Pancreas (tissue), 10 donors: ENCODE data around the gene RASL10A. TPM values are rescaled to one million over a fixed set of nuclear protein-coding genes. Genes with fewer than 3 reads are reported as not detected.

ENCODE experiments used
- ATAC-seq, 4 donors: fragments of 200-7000 bp; cut with Tn5 transposase; one replicate each; pipeline versions ENCODE4 v1.8.0 to v1.9.1; 2020; ENCODE audit warnings: mild to moderate bottlenecking in 4 of 4, moderate library complexity in 4 of 4
- DNase-seq, 6 donors: peaks; one replicate each; pipeline ENCODE4 v3.0.0-alpha.2; 2020
- FAIRE-seq: peaks from 2 replicates; lab custom pipeline; 2012; peaks lifted over from hg19 to GRCh38; lab: Jason Lieb, UNC
- H3K27ac ChIP-seq, 4 donors: fragments of 200-600 bp; sonication (generic); 1 replicate in 3 of 4; 2 replicates in 1 of 4; pipeline versions ENCODE4 v1.5.0 to v1.8.0; 2020
- H3K27me3 ChIP-seq, 4 donors: fragments of 200-600 bp; one replicate each; pipeline ENCODE4 v1.8.0; 2021
- H3K36me3 ChIP-seq, 3 donors: fragments of 200-600 bp; sonication (generic) in 1 of 3; one replicate each; pipeline versions ENCODE4 v1.5.0 to v1.8.0; 2020 to 2021
- H3K4me1 ChIP-seq, 3 donors: fragments of 200-600 bp; one replicate each; pipeline ENCODE4 v1.8.0; 2021
- H3K4me3 ChIP-seq, 4 donors: fragments of 200-600 bp; sonication (generic) in 2 of 4; one replicate each; pipeline versions ENCODE4 v1.5.0 to v1.8.0; 2020 to 2021
- H3K9me3 ChIP-seq, 4 donors: fragments of 200-600 bp; one replicate each; pipeline ENCODE4 v1.8.0; 2021
- CTCF ChIP-seq, 4 donors: fragments of 200-600 bp; sonication (generic) in 3 of 4; IDR thresholded peaks; one replicate each; pipeline versions ENCODE4 v1.5.0 to v1.8.0; 2021; ENCODE audit warnings: antibody characterized with exemption in 4 of 4
- WGBS, 2 donors: extraction: QIAGEN DNeasy Blood & Tissue Kit; methylation state at CpG; one replicate each; pipeline ENCODE4 v1.1.7; 2013; 5-methylcytosine and 5-hydroxymethylcytosine counted together
- intact Hi-C, 3 donors: fragments of 100-400 bp; cut with DNase I; formaldehyde crosslinking; loops; one replicate each; pipeline versions ENCODE4 v1.11.1 to v1.14.2; 2022
- microRNA-seq, 2 donors: library from miRNA; unstranded; fragments of <30 nt; microRNA quantifications; one replicate each; pipeline versions ENCODE4 to v1.1.0, GENCODE V29; 2019 to 2020
- polyA plus RNA-seq, 2 donors: library from polyadenylated mRNA; stranded (reverse); fragments of 200-250 nt; gene quantifications; one replicate each; pipeline ENCODE4 v1.2.3, GENCODE V29; 2013
- total RNA-seq, 6 donors: library from RNA; stranded (reverse); fragmentation: NEBNext Ultra II Directional in 4 of 6; extraction: Animal tissue kit (Norgen Biotek cat#: 25700) in 4 of 6; gene quantifications; one replicate each; pipeline versions ENCODE4 v1.2.1 to v1.2.4, GENCODE V29; 2021 to 2023
- donor health status: healthy with polysubstance abuse.
- donor health status: DM: no; HTN: no; CAD: no; lungs with moderate emphysema.
- donor health status: DM: no; HTN: no; CAD: no.
- donor health status: control.
- donor health status: control.
- donor health status: Bipolar disorder and iron deficiency.
- donor health status: DM: yes; HTN: yes; CAD: no.
- donor health status: DM: no; HTN: no; CAD: no.
- donor health status: DM: no; HTN: no; CAD: no.
- donor health status: DM: yes; HTN: yes; CAD: no.

RASL10A gene
- total and polyA plus RNA-seq, 8 donors: 0.24 to 4.4 (median 0.57) TPM

GRCh38 chr22:29265305-29265704 is 50.2 kb downstream of the RASL10A start:
- Histone ChIP-seq H3K4me1 (peaks cover 4 to 14% (median 5%) of the 10 kb centered on the region in 3 donors), H3K36me3 (no peaks in the 10 kb centered on the region), H3K27ac (no peak overlapping the region), H3K4me3 (no peak overlapping the region), H3K27me3 (no peaks in the 10 kb centered on the region), H3K9me3 (no peaks in the 10 kb centered on the region)
- intact Hi-C loops: no loop called here
- ATAC-seq (no peak), DNase-seq (peak in 1 of 6 donors; percentile 82), FAIRE-seq (no peak)
- 91 to 93% methylated on average over 7 of the region's 7 CpGs for WGBS, 2 donors
- no peak for TF ChIP-seq CTCF (IDR thresholded peaks at IDR 0.05)

- no peak for TF ChIP-seq CTCF (IDR thresholded peaks at IDR 0.05)
- H3K36me3 ChIP-seq: no peaks in the 10 kb centered on the region
- intact Hi-C loops: no loop called here
- no peaks in the 10 kb centered on the region for H3K27me3 ChIP-seq
- peaks cover 4 to 10% (median 5%) of the 10 kb centered on the region in 3 donors for H3K4me1 ChIP-seq
- no peak for FAIRE-seq
- ATAC-seq: peak in 3 of 4 donors; percentile 8 to 47 (median 39)
- peak in 5 of 6 donors; percentile 53 to 89 (median 78) for DNase-seq
- peak overlapping the region; percentile 16 to 58 (median 43) for H3K27ac ChIP-seq
- no peaks in the 10 kb centered on the region for H3K9me3 ChIP-seq
- H3K4me3 ChIP-seq: no peak overlapping the region
- WGBS, 2 donors: 41 to 49% methylated on average over 14 of the region's 14 CpGs
Observed at GRCh38 chr22:29263791-29264276, 51.7 kb downstream of the RASL10A start.

Small RNAs within 50 kb of the gene (microRNA-seq; reads per million reads assigned to microRNA genes)
- gene MIR3653: 54.5 to 87.3 reads per million in 2 donors

Other genes starting within 250 kb of the RASL10A start
- 1 to 10 TPM; 3.3 to 8.7 (median 4.6) TPM for gene KREMEN1, start 242.7 kb downstream of the RASL10A start, total RNA-seq
- 1 to 10 TPM; 3.6 to 4.0 TPM for gene KREMEN1, start 242.7 kb downstream of the RASL10A start, polyA plus RNA-seq
- gene EMID1, start 109.8 kb downstream of the RASL10A start, total RNA-seq: 10 to 100 TPM in 2 of 6 donors, 1 to 10 TPM in 4; 6.2 to 10.6 (median 8.3) TPM
- 10 to 100 TPM; 11.7 to 16.8 TPM for gene EMID1, start 109.8 kb downstream of the RASL10A start, polyA plus RNA-seq
- 10 to 100 TPM in 2 of 6 donors, 1 to 10 TPM in 4; 5.4 to 13.2 (median 9.0) TPM for gene RHBDD3, start 47.7 kb downstream of the RASL10A start, total RNA-seq
- 10 to 100 TPM; 36.2 to 38.2 TPM for gene RHBDD3, start 47.7 kb downstream of the RASL10A start, polyA plus RNA-seq
- 100 to 1,000 TPM in 3 of 6 donors, 10 to 100 TPM in 3; 49.2 to 104 (median 87.5) TPM for gene EWSR1, start 47.4 kb downstream of the RASL10A start, total RNA-seq
- 100 to 1,000 TPM; 136 to 257 TPM for gene EWSR1, start 47.4 kb downstream of the RASL10A start, polyA plus RNA-seq
- gene GAS2L1, start 9.0 kb downstream of the RASL10A start, total RNA-seq: 10 to 100 TPM in 1 of 6 donors, 1 to 10 TPM in 5; 5.2 to 10.7 (median 7.8) TPM
- gene GAS2L1, start 9.0 kb downstream of the RASL10A start, polyA plus RNA-seq: 10 to 100 TPM; 11.7 to 13.6 TPM
- 10 to 100 TPM; 27.5 to 49.9 (median 40.7) TPM for gene AP1B1, start 72.9 kb upstream of the RASL10A start, total RNA-seq
- 10 to 100 TPM; 28.3 to 31.7 TPM for gene AP1B1, start 72.9 kb upstream of the RASL10A start, polyA plus RNA-seq
- not detected for gene RFPL1, start 122.9 kb upstream of the RASL10A start, total RNA-seq
- under 1 TPM in 1 of 2 donors, not detected in 1; 0.09 TPM for gene RFPL1, start 122.9 kb upstream of the RASL10A start, polyA plus RNA-seq
- gene NEFH, start 164.5 kb upstream of the RASL10A start, total RNA-seq: under 1 TPM; 0.05 to 0.72 (median 0.13) TPM
- under 1 TPM; 0.23 to 0.99 TPM for gene NEFH, start 164.5 kb upstream of the RASL10A start, polyA plus RNA-seq
- gene THOC5, start 238.1 kb upstream of the RASL10A start, total RNA-seq: 10 to 100 TPM; 17.1 to 21.7 (median 18.4) TPM
- gene THOC5, start 238.1 kb upstream of the RASL10A start, polyA plus RNA-seq: 10 to 100 TPM; 11.8 to 12.1 TPM